K562 (cell line): ENCODE results near the gene MYO3B.

Experiments used
- GABPB1 ChIP-seq: sonication (generic); formaldehyde crosslinking; IDR thresholded peaks from 2 replicates; pipeline ENCODE4 v1.8.0; 2022; ENCODE audit warnings: mild to moderate bottlenecking, missing genetic modification reagents
- MYC ChIP-seq, 2 experiments: fragments of 250-450 bp in 1 of 2; sonication (Bioruptor Pico) in 1 of 2; IDR thresholded peaks; 2 replicates each; pipeline versions ENCODE4 v1.5.1 to v1.6.1; 2012 to 2021; ENCODE audit warnings: low read depth in 2 of 2, borderline replicate concordance in 1 of 2, improper control_type of control experiment in 1 of 2, low read length in 1 of 2, mild to moderate bottlenecking in 1 of 2, moderate library complexity in 1 of 2
- NR1H2 ChIP-seq: sonication (generic); formaldehyde crosslinking; IDR thresholded peaks from 2 replicates; pipeline ENCODE4 v1.4.0; 2020; ENCODE audit warnings: mild to moderate bottlenecking, missing genetic modification reagents
- RBFOX2 ChIP-seq: fragments of 200-400 bp; formaldehyde crosslinking; IDR thresholded peaks from 2 replicates; pipeline ENCODE4 v1.6.1; 2017; ENCODE audit warnings: low read depth, mild to moderate bottlenecking, low read length, moderate library complexity
- TF ChIP-seq, protein P1 (sequence below), 3 experiments: IDR thresholded peaks in 2 of 3; conservative IDR thresholded peaks in 1 of 3; 2 replicates each; pipeline ENCODE4 v1.5.1; 2011 to 2012; ENCODE audit warnings: low read length in 3 of 3, mild to moderate bottlenecking in 3 of 3, control low read depth in 2 of 3, improper control_type of control experiment in 1 of 3, inconsistent platforms in 1 of 3, low read depth in 1 of 3, mixed read lengths in 1 of 3, moderate library complexity in 1 of 3; ENCODE audit not compliant: insufficient read depth in 2 of 3

- no peak for TF ChIP-seq MYC (IDR thresholded peaks at IDR 0.05; ENCODE audit: low read depth, low read length)
- TF ChIP-seq MYC (CRISPR knock-in tag; IDR thresholded peaks at IDR 0.05; ENCODE audit: borderline replicate concordance, low read depth) = no peak
- TF ChIP-seq, protein P1, sequence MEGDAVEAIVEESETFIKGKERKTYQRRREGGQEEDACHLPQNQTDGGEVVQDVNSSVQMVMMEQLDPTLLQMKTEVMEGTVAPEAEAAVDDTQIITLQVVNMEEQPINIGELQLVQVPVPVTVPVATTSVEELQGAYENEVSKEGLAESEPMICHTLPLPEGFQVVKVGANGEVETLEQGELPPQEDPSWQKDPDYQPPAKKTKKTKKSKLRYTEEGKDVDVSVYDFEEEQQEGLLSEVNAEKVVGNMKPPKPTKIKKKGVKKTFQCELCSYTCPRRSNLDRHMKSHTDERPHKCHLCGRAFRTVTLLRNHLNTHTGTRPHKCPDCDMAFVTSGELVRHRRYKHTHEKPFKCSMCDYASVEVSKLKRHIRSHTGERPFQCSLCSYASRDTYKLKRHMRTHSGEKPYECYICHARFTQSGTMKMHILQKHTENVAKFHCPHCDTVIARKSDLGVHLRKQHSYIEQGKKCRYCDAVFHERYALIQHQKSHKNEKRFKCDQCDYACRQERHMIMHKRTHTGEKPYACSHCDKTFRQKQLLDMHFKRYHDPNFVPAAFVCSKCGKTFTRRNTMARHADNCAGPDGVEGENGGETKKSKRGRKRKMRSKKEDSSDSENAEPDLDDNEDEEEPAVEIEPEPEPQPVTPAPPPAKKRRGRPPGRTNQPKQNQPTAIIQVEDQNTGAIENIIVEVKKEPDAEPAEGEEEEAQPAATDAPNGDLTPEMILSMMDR (IDR thresholded peaks at IDR 0.05 in 2 of 3, conservative IDR thresholded peaks at IDR 0.05 in 1 of 3; ENCODE audit: insufficient read depth in 2 of 3, low read depth in 1 of 3, low read length in 3 of 3) = no peak
- no peak for TF ChIP-seq RBFOX2
- TF ChIP-seq NR1H2 (CRISPR knock-in tag) = no peak
- TF ChIP-seq GABPB1 = no peak
These were observed 427.9 kb downstream of the MYO3B start for GRCh38 chr2:170605862-170606261.
